HG03108 (cell line): ENCODE measurements around the gene CTNNA2.
"Not testable (repeated sequence)": the region's sequence is repeated elsewhere in the genome, so short reads cannot be mapped to it uniquely, and the experiment has no call there.

ENCODE experiments used
- ATAC-seq: cut with Tn5 transposase; IDR thresholded peaks from one replicate; pipeline ENCODE4 v1.9.1; 2021; ENCODE audit warnings: moderate library complexity; ENCODE audit not compliant: unreplicated experiment

Gene CTNNA2

DNA sequence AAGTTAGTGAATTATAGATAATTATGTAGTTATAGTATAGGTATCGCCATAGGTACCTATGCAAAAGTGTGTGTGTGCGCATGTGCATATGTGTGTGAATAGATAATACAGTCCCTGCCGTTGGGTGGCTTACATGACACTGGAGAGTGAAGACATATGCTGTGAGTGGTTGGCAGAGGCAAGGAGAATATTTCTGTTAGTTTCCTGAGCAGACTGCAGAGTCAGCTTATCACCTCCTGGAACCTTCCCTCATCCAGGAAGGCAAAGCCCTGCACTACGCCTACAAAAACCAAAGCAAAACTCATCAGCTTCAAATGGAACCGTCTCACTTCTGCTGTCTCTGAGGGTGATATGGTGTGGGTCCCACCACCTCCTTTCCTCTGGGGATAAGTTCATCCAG, 609.8 kb downstream of the CTNNA2 start:
- no peak for ATAC-seq

GRCh38 chr2:80126596-80127189, 613.8 kb downstream of the CTNNA2 start:
- ATAC-seq = no peak

DNA sequence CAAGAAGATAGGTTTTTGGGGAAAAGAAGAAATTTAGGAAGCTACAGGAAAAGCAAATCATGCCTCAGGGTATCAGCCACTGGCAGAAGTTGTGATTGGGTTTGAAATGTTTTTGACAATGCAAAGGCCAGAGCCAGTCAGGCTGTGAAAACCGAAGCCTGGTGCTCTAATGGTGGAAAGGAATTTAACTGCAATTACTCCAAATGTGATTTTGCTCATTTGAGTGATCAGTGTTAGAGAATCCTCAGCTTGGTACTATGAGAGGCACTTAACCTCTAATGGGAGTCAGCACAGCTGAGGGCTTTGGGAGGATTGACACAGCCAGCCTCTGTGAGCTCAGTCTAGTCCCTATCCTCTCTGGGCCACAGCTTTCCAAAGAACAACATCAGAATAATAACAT, 615.2 kb downstream of the CTNNA2 start:
- no peak for ATAC-seq

GRCh38 chr2:80132281-80132680, 619.4 kb downstream of the CTNNA2 start:
- ATAC-seq = no peak

DNA sequence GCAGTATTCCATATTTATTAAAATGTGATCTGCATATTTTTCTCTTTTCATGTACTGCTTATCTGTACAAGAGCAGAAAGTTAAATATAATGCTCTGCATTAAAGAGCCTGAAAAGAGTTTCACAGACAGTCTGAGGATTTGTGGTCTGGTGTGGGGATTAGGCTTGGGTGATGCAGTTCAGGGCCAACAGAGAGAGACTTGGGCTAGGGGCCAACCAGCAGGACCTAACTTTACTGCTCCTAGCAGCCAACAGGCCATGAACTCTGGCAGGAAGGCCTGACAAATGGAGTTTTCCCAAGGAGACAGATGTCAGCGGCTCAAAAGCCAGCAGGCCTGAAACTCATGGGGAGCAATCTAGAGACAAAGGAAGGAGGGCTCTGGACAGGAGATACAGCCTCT, 622.1 kb downstream of the CTNNA2 start:
- ATAC-seq = no peak

DNA sequence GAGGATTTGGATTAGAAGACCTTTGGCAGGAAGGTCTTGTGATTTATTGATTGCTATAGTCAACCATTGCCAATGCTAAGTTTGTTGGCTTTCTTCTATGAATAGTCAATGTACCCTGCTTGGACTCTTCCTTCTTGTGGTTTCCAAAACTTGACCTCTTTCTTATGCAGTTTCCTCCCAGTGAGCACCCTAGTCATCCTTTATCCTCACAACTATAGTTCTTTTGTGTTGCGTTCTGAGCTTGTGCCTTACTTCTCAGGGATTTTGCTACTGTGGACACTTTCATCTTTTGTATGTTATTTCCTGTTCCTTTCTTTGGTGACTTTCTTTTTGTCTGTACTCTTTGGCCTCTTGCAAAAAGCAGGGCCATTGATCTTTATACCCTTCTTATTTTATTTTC, 623.5 kb downstream of the CTNNA2 start:
- ATAC-seq = no peak

DNA sequence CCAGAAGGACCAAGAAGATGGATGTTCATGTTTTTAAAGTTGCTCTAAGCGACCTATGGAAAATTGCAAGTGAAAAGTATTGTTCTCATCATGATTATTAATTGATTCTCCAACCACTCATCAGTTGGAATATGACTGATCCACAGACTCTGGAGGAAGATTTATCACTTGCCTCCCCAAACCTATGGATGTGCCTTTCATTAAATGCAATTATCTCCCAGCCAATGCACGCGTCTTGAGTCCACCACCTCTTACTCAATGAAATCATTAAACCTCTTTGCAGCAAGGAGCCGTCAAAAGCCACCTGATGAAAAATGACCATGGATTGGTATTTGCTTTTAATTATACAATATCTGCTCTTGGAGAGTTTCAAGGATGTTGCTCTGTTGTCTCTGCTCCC, 626.1 kb downstream of the CTNNA2 start:
- ATAC-seq = no peak

- no peak for ATAC-seq
Observed at GRCh38 chr2:80141007-80141726, 628.3 kb downstream of the CTNNA2 start.

DNA sequence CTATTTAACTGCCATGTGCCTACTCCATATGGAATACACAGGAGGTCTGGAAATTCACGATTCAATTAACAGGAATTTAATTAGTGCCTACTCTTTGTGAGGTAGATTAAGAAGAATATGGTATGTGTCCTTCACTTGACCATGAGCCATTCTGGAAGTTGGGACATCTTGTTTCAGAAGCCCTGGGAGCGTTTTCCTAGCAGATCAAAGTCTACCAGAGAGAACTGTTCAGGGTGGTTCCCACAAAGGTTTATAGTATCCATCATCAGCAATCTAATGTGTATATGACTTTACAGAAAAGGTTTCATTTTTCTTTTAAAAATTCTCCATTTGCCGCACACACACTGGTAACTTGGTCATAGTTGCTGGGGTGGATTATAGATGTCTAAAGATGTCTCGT, 632.6 kb downstream of the CTNNA2 start:
- ATAC-seq = no peak

DNA sequence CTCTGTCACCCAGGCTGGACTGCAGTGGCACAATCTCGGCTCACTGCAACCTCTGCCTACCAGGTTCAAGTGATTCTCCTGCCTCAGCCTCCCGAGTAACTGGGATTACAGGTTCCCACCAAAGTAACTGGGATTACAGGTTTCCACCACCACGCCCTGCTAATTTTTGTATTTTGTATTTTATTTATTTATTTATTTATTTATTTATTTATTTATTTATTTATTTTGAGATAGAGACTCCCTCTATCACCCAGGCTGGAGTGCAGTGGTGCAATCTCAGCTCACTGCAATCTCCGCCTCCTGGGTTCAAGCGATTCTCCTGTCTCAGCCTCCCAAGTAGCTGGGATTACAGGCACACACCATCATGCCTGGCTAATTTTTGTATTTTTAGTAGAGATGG, 633.9 kb downstream of the CTNNA2 start:
- ATAC-seq = not testable (repeated sequence)

GRCh38 chr2:80147690-80148089, 634.8 kb downstream of the CTNNA2 start:
- no peak for ATAC-seq

DNA sequence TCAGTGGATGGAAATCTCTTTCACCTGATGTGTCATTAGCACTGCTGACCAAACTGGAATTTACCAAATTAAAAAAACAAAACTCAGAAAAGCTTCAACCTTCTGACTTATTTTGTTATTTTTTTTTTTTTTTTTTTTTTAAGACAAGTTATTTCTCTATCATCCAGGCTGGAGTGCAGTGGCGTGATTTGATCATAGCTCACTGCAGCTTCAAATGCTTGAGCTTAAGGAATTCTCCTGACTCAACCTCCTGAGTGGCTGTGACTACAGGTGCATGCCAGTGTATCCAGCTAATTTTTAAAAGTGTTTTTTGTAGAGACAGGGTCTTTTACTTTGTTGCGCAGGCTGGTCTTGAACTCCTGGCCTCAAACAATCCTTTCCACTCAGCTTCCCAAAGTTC, 636.1 kb downstream of the CTNNA2 start:
- no peak for ATAC-seq

- no peak for ATAC-seq
Observed at GRCh38 chr2:80149991-80150390, 637.1 kb downstream of the CTNNA2 start.

DNA sequence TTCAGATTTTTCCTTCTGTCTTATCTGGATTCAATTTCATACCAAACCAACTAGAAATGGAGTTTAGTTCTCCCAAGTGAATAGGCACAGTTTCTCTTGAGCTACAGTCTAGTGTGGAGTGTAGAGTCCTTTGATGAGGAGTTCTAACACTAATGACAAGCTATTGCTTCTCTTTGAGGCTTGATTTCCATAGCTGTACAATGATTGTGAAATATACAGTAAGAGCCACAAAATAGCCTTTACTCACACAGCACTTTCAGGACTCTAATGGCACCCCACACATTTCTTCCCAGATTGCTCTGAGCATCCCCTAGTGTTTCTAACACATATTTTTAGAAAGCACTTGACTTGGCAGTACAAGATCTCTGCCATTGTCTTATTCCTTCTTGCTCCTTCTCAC, 638.4 kb downstream of the CTNNA2 start:
- ATAC-seq = no peak

GRCh38 chr2:80151651-80152050, 638.8 kb downstream of the CTNNA2 start:
- no peak for ATAC-seq

- no peak for ATAC-seq
Observed at GRCh38 chr2:80153151-80153550, 640.3 kb downstream of the CTNNA2 start.

DNA sequence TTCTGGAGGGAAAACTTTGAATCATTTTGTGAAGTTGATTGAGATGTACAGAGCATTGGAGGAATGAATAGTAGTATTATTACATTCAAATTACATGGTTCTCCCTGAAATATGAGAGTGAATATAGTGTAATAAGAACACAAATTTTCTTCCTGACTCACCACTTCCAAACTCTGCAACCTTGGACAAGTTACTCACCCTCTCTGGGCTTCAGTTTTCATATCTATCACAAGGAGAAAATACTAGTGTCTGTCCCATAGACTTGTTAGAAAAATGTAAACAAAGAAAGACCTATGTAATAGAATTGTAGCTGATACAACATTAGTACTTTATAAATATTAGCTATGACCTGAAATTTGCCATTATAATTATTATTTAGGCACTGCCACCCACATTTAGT, 640.9 kb downstream of the CTNNA2 start:
- no peak for ATAC-seq

- ATAC-seq = no peak
Observed at GRCh38 chr2:80154231-80154915, 641.5 kb downstream of the CTNNA2 start.

DNA sequence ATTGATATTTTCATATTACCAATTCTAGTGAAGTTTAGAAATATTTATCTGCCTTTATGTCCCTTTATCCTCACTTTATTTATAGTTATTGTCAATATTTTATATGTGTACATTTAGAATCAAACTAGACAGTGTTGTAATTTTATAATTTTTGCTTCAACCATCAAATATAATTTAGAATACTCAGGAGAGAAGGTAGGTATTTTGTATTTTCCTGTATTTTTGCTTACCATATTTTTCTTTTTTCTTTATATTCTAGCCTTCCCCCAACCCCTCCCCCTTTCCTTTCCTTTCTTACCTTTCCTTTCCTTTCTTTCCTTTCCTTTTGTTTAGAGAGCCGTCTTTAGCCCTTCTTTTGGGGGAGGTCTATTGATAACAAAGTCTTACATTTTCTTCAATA, 651.5 kb downstream of the CTNNA2 start:
- ATAC-seq = no peak

GRCh38 chr2:80166483-80167171, 653.8 kb downstream of the CTNNA2 start:
- no peak for ATAC-seq

DNA sequence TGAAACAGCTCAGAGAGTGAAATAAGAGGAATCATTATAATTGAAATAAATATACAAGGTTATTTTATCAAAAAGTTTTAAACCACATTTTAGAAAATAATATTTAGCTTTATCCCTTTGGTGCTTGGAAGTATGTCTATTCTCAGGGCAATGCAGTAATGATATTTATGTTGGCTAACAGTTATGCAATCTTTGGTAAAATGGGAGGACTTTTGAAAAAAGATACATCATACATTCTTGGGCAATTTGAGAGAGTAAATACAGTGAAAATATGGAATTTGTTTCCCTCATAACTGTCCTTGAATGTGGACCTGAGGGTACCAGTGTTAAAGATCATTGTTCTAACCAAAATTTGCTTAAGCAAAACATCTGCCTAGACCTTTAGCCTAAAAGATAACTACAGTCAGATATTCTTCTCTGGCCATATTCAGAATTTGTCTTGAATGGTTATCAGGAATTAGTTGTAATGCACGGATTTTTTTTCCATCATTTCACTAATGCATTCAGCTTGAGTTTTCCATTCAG, 654.5 kb downstream of the CTNNA2 start:
- no peak for ATAC-seq

- no peak for ATAC-seq
Observed at GRCh38 chr2:80168037-80168436, 655.2 kb downstream of the CTNNA2 start.
